Endothelial cell of umbilical vein (primary cell): ENCODE measurements around the gene DNAJC21.

Experiments
- MYC ChIP-seq: IDR thresholded peaks from one replicate; pipeline ENCODE4 v1.6.1; 2011; ENCODE audit warnings: mild to moderate bottlenecking, low read depth, low read length
- POLR2AphosphoS5 ChIP-seq: IDR thresholded peaks from 2 replicates; pipeline ENCODE4 v1.6.1; 2012; ENCODE audit warnings: low read depth, mild to moderate bottlenecking, control low read depth, low read length, moderate library complexity; ENCODE audit not compliant: insufficient read depth
- TF ChIP-seq, protein P1 (sequence below), 2 donors: IDR thresholded peaks; 1 replicate in 1 of 2; 2 replicates in 1 of 2; pipeline ENCODE4 v1.5.1; 2011; ENCODE audit warnings: low read length in 2 of 2, mild to moderate bottlenecking in 2 of 2, moderate library complexity in 2 of 2, control low read depth in 1 of 2, inconsistent platforms in 1 of 2, low read depth in 1 of 2; ENCODE audit not compliant: insufficient read depth in 1 of 2; ENCODE audit errors: extremely low read depth in 1 of 2

DNA sequence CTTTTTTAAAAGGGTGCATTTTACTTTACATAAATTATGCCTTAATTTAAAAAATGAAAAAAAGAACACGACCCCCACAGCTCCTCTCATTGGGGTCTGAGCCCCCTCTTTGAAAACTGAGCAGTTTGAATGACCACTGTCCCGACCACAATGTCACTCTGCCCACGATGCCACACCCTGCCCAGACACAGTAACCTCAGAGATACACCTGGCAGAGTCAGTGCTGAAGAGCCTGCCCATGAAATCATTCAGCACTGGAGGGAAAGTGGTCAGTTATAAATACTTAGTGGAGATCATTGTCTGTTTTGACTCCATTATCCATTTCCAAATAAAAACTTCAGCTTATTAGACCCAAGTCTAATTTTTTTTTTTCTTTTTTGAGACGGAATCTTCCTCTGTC lies 49.3 kb downstream of the DNAJC21 start:
- TF ChIP-seq MYC (no peak), POLR2AphosphoS5 (no peak)
- TF ChIP-seq, protein P1, sequence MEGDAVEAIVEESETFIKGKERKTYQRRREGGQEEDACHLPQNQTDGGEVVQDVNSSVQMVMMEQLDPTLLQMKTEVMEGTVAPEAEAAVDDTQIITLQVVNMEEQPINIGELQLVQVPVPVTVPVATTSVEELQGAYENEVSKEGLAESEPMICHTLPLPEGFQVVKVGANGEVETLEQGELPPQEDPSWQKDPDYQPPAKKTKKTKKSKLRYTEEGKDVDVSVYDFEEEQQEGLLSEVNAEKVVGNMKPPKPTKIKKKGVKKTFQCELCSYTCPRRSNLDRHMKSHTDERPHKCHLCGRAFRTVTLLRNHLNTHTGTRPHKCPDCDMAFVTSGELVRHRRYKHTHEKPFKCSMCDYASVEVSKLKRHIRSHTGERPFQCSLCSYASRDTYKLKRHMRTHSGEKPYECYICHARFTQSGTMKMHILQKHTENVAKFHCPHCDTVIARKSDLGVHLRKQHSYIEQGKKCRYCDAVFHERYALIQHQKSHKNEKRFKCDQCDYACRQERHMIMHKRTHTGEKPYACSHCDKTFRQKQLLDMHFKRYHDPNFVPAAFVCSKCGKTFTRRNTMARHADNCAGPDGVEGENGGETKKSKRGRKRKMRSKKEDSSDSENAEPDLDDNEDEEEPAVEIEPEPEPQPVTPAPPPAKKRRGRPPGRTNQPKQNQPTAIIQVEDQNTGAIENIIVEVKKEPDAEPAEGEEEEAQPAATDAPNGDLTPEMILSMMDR (IDR thresholded peaks at IDR 0.05; ENCODE audit: extremely low read depth in 1 of 2, insufficient read depth in 1 of 2, low read depth in 1 of 2, low read length in 2 of 2): no peak
